Measurements from ENCODE around the gene NACAD.

NACAD gene

DNA sequence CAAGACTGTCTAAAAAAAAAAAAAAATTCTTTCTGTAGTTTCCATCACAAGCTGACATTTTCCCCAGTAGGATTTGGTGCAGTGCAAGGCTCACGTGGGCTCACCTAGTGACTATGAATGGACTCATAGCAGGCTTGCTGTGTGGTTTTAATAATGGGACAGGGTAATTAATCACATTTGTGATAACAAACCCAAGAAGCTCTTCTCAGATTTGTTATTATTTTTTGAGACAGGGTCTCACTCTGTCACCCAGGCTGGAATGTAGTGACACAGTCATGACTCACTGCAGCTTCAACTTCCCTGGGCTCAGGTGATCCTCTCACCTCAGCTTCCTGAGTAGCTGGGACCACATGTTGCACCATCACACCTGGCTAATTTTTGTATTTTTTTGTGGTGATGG, 40.0 kb downstream of the NACAD start:
- no peak overlapping the region for H2BK12ac ChIP-seq (ENCODE audit: low read length)
- H3K79me1 ChIP-seq (ENCODE audit: low read depth, low read length): peaks cover 2% of the 10 kb centered on the region
- H3K4me1 ChIP-seq (ENCODE audit: control insufficient read depth in 2 of 2, insufficient read depth in 1 of 2, low read depth in 1 of 2, low read length in 2 of 2): no peaks in the 10 kb centered on the region
- no peak overlapping the region for H2BK5ac ChIP-seq (ENCODE audit: low read length)
- no peak overlapping the region for H3K4me3 ChIP-seq (ENCODE audit: low read length in 2 of 2)
- no peaks in the 10 kb centered on the region for H3K27me3 ChIP-seq (ENCODE audit: control insufficient read depth in 3 of 3, insufficient read depth in 3 of 3, low read depth in 1 of 3, low read length in 3 of 3)
- no peak overlapping the region for H3K14ac ChIP-seq (ENCODE audit: low read length)
- H3K27ac ChIP-seq (replicated peaks; ENCODE audit: low read length): no peak overlapping the region
- H4K8ac ChIP-seq (ENCODE audit: low read depth, low read length): no peak overlapping the region
- no peak overlapping the region for H3K23ac ChIP-seq (ENCODE audit: low read depth, low read length, poor library complexity)
- no peaks in the 10 kb centered on the region for H3K9me3 ChIP-seq (replicated peaks in 1 of 2; ENCODE audit: control insufficient read depth in 2 of 2, insufficient read depth in 1 of 2, low read depth in 1 of 2, low read length in 2 of 2)
- WGBS, 2 donors (ENCODE audit: extremely low coverage in 2 of 2, insufficient read length in 2 of 2, insufficient replicate concordance in 1 of 2): no CpG with 5 or more reads among the region's 1 CpG
- no peak overlapping the region for H2AFZ ChIP-seq (ENCODE audit: low read length)
- no peak overlapping the region for H3K18ac ChIP-seq (ENCODE audit: low read length)
- H3K36me3 ChIP-seq (replicated peaks in 1 of 2; ENCODE audit: control insufficient read depth in 2 of 2, insufficient read depth in 2 of 2, low read length in 2 of 2): peaks cover 5 to 64% of the 10 kb centered on the region in 2 donors
- H2BK15ac ChIP-seq (ENCODE audit: low read length): no peak overlapping the region
- H2BK120ac ChIP-seq (ENCODE audit: low read depth, low read length): no peak overlapping the region
- DNase-seq (ENCODE audit: low spot score): no peak
- H2AK5ac ChIP-seq (ENCODE audit: low read depth, low read length): no peak overlapping the region
- H4K91ac ChIP-seq (ENCODE audit: low read depth, low read length, poor library complexity): no peak overlapping the region
- H3K9ac ChIP-seq (ENCODE audit: low read depth, low read length, poor library complexity): no peak overlapping the region
- H3K4ac ChIP-seq (ENCODE audit: low read length): no peak overlapping the region
- no peak overlapping the region for H3K4me2 ChIP-seq (ENCODE audit: insufficient read depth, low read length, poor library complexity, severe bottlenecking)

DNA sequence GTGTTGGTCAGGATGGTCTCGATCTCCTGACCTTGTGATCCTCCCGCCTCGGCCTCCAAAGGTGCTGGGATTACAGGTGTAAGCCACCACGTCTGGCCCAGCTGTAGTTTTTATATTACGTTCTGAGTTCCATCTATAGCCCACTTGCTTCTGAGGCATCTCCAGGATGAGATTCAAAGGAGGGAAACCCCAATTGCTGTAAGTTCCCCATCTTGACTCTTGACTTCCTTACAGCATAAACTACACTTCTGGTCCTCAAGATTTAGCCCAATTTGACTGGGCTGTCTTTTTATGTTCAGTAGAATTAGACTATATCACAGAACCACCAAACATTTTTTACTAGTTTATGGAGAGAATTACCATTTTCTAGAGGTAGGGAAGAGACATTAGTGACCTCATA, 44.4 kb downstream of the NACAD start:
- H3K36me3 ChIP-seq (replicated peaks in 1 of 2; ENCODE audit: control insufficient read depth in 2 of 2, insufficient read depth in 2 of 2, low read length in 2 of 2): peaks cover 5 to 67% of the 10 kb centered on the region in 2 donors
- H3K4me2 ChIP-seq (ENCODE audit: insufficient read depth, low read length, poor library complexity, severe bottlenecking): no peak overlapping the region
- no peak overlapping the region for H2BK5ac ChIP-seq (ENCODE audit: low read length)
- H2BK12ac ChIP-seq (ENCODE audit: low read length): no peak overlapping the region
- H3K9ac ChIP-seq (ENCODE audit: low read depth, low read length, poor library complexity): no peak overlapping the region
- H4K91ac ChIP-seq (ENCODE audit: low read depth, low read length, poor library complexity): no peak overlapping the region
- no peaks in the 10 kb centered on the region for H3K27me3 ChIP-seq (ENCODE audit: control insufficient read depth in 3 of 3, insufficient read depth in 3 of 3, low read depth in 1 of 3, low read length in 3 of 3)
- H2BK15ac ChIP-seq (ENCODE audit: low read length): no peak overlapping the region
- no peak for DNase-seq (ENCODE audit: low spot score)
- no peaks in the 10 kb centered on the region for H3K9me3 ChIP-seq (replicated peaks in 1 of 2; ENCODE audit: control insufficient read depth in 2 of 2, insufficient read depth in 1 of 2, low read depth in 1 of 2, low read length in 2 of 2)
- peaks cover 1% of the 10 kb centered on the region for H3K79me1 ChIP-seq (ENCODE audit: low read depth, low read length)
- no peak overlapping the region for H2AK5ac ChIP-seq (ENCODE audit: low read depth, low read length)
- H3K18ac ChIP-seq (ENCODE audit: low read length): no peak overlapping the region
- H3K14ac ChIP-seq (ENCODE audit: low read length): no peak overlapping the region
- H3K23ac ChIP-seq (ENCODE audit: low read depth, low read length, poor library complexity): no peak overlapping the region
- no CpG with 5 or more reads among the region's 5 CpGs for WGBS, 2 donors (ENCODE audit: extremely low coverage in 2 of 2, insufficient read length in 2 of 2, insufficient replicate concordance in 1 of 2)
- H4K8ac ChIP-seq (ENCODE audit: low read depth, low read length): no peak overlapping the region
- H3K4ac ChIP-seq (ENCODE audit: low read length): no peak overlapping the region
- H3K27ac ChIP-seq (replicated peaks; ENCODE audit: low read length): no peak overlapping the region
- no peak overlapping the region for H2AFZ ChIP-seq (ENCODE audit: low read length)
- H3K4me1 ChIP-seq (ENCODE audit: control insufficient read depth in 2 of 2, insufficient read depth in 1 of 2, low read depth in 1 of 2, low read length in 2 of 2): no peaks in the 10 kb centered on the region
- H2BK120ac ChIP-seq (ENCODE audit: low read depth, low read length): no peak overlapping the region
- no peak overlapping the region for H3K4me3 ChIP-seq (ENCODE audit: low read length in 2 of 2)

DNA sequence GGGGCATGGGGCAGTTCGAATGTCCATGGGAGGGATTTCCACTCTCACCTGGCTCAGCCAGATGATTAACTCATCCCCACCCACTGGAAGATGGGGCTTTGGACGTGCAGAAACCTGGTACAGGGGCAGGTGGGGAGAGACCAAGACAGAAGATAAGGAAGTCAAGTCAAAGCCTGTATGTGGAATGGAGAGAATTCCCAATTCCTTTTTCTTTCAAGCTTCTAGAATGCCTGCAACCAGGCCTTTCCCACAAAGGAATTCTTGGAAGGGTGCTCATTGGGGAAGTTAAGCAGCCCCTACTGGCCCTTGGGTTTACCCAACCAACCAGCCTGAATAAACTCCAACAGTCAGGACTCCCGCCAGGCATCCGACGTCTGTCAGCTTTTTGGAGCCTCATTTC, 49.7 kb downstream of the NACAD start:
- H3K9ac ChIP-seq (ENCODE audit: low read depth, low read length, poor library complexity): no peak overlapping the region
- peaks cover 0 to 13% of the 10 kb centered on the region in 2 donors for H3K4me1 ChIP-seq (ENCODE audit: control insufficient read depth in 2 of 2, insufficient read depth in 1 of 2, low read depth in 1 of 2, low read length in 2 of 2)
- H3K79me1 ChIP-seq (ENCODE audit: low read depth, low read length): peaks cover 9% of the 10 kb centered on the region
- H3K27ac ChIP-seq (replicated peaks; ENCODE audit: low read length): no peak overlapping the region
- no peak overlapping the region for H2BK15ac ChIP-seq (ENCODE audit: low read length)
- no peak overlapping the region for H2BK12ac ChIP-seq (ENCODE audit: low read length)
- H3K4me3 ChIP-seq (ENCODE audit: low read length in 2 of 2): no peak overlapping the region
- no peaks in the 10 kb centered on the region for H3K9me3 ChIP-seq (replicated peaks in 1 of 2; ENCODE audit: control insufficient read depth in 2 of 2, insufficient read depth in 1 of 2, low read depth in 1 of 2, low read length in 2 of 2)
- H4K91ac ChIP-seq (ENCODE audit: low read depth, low read length, poor library complexity): no peak overlapping the region
- no peak overlapping the region for H2AFZ ChIP-seq (ENCODE audit: low read length)
- H2AK5ac ChIP-seq (ENCODE audit: low read depth, low read length): no peak overlapping the region
- H2BK120ac ChIP-seq (ENCODE audit: low read depth, low read length): no peak overlapping the region
- no peak overlapping the region for H3K18ac ChIP-seq (ENCODE audit: low read length)
- whole genome bisulfite sequencing, 2 donors (ENCODE audit: extremely low coverage in 2 of 2, insufficient read length in 2 of 2, insufficient replicate concordance in 1 of 2): no CpG with 5 or more reads among the region's 5 CpGs
- H3K4ac ChIP-seq (ENCODE audit: low read length): no peak overlapping the region
- peaks cover 11 to 52% of the 10 kb centered on the region in 2 donors for H3K36me3 ChIP-seq (replicated peaks in 1 of 2; ENCODE audit: control insufficient read depth in 2 of 2, insufficient read depth in 2 of 2, low read length in 2 of 2)
- no peak overlapping the region for H3K23ac ChIP-seq (ENCODE audit: low read depth, low read length, poor library complexity)
- no peak for DNase-seq (ENCODE audit: low spot score)
- no peak overlapping the region for H3K4me2 ChIP-seq (ENCODE audit: insufficient read depth, low read length, poor library complexity, severe bottlenecking)
- H3K27me3 ChIP-seq (ENCODE audit: control insufficient read depth in 3 of 3, insufficient read depth in 3 of 3, low read depth in 1 of 3, low read length in 3 of 3): no peaks in the 10 kb centered on the region
- no peak overlapping the region for H4K8ac ChIP-seq (ENCODE audit: low read depth, low read length)
- no peak overlapping the region for H2BK5ac ChIP-seq (ENCODE audit: low read length)
- no peak overlapping the region for H3K14ac ChIP-seq (ENCODE audit: low read length)

DNA sequence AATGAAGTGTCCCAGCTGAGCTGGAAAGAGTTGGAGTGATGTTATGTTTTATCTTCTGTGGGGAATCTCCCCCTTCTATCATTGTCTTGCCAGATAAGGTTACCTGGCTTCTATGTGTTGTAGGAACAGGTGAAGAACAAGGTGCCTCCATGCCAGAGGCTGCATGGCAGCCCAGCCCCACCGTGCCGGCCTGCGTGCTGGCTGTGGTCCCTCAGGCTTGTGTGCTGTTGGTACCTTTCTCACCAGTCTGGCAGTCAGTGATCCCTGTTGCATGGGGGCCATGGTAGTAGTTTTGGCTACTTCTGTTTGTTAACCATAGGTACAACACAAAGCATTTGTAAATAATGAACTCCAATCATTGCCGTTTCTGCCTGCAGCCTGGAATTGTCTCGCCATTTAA, 50.9 kb downstream of the NACAD start:
- no peak for DNase-seq (ENCODE audit: low spot score)
- WGBS, 2 donors (ENCODE audit: extremely low coverage in 2 of 2, insufficient read length in 2 of 2, insufficient replicate concordance in 1 of 2): no CpG with 5 or more reads among the region's 5 CpGs
- H3K36me3 ChIP-seq (replicated peaks in 1 of 2; ENCODE audit: control insufficient read depth in 2 of 2, insufficient read depth in 2 of 2, low read length in 2 of 2): peaks cover 11 to 47% of the 10 kb centered on the region in 2 donors

More for the DNA sequence above, 50.9 kb downstream of the NACAD start:
- Histone ChIP-seq H3K18ac (ENCODE audit: low read length) (no peak overlapping the region), H3K14ac (ENCODE audit: low read length) (no peak overlapping the region), H2AK5ac (ENCODE audit: low read depth, low read length) (no peak overlapping the region), H2BK12ac (ENCODE audit: low read length) (no peak overlapping the region), H3K4me3 (ENCODE audit: low read length in 2 of 2) (no peak overlapping the region), H3K27me3 (ENCODE audit: control insufficient read depth in 3 of 3, insufficient read depth in 3 of 3, low read depth in 1 of 3, low read length in 3 of 3) (no peaks in the 10 kb centered on the region), H3K27ac (replicated peaks; ENCODE audit: low read length) (no peak overlapping the region), H3K9me3 (replicated peaks in 1 of 2; ENCODE audit: control insufficient read depth in 2 of 2, insufficient read depth in 1 of 2, low read depth in 1 of 2, low read length in 2 of 2) (no peaks in the 10 kb centered on the region), H3K79me1 (ENCODE audit: low read depth, low read length) (peaks cover 9% of the 10 kb centered on the region), H4K8ac (ENCODE audit: low read depth, low read length) (no peak overlapping the region), H2BK15ac (ENCODE audit: low read length) (no peak overlapping the region), H4K91ac (ENCODE audit: low read depth, low read length, poor library complexity) (no peak overlapping the region), H2AFZ (ENCODE audit: low read length) (no peak overlapping the region), H2BK120ac (ENCODE audit: low read depth, low read length) (no peak overlapping the region), H3K4me1 (ENCODE audit: control insufficient read depth in 2 of 2, insufficient read depth in 1 of 2, low read depth in 1 of 2, low read length in 2 of 2) (peaks cover 0 to 15% of the 10 kb centered on the region in 2 donors), H3K9ac (ENCODE audit: low read depth, low read length, poor library complexity) (no peak overlapping the region), H3K4ac (ENCODE audit: low read length) (no peak overlapping the region), H3K4me2 (ENCODE audit: insufficient read depth, low read length, poor library complexity, severe bottlenecking) (no peak overlapping the region), H3K23ac (ENCODE audit: low read depth, low read length, poor library complexity) (no peak overlapping the region), H2BK5ac (ENCODE audit: low read length) (no peak overlapping the region)

Measured in neuronal stem cell (in vitro differentiated cells).